Stimulated activated CD8-positive, alpha-beta memory T cell treated with anti-CD3 and anti-CD28 coated beads, Interleukin-15, amount 100 ng/mL, for 48 hours (primary cell): ENCODE data around the gene TESK2.
"Not testable (repeated sequence)": the region's sequence is repeated elsewhere in the genome, so short reads cannot be mapped to it uniquely, and the experiment has no call there.

ENCODE experiments used
- DNase-seq, 2 donors: peaks; one replicate each; pipeline ENCODE4 v3.0.0-alpha.2; 2020; ENCODE audit warnings: low read depth in 2 of 2

TESK2 gene

GRCh38 chr1:45411510-45411899 lies 79.5 kb downstream of the TESK2 start:
- no peak for DNase-seq

- DNase-seq, result no peak
Measured at GRCh38 chr1:45410850-45411509, 80.0 kb downstream of the TESK2 start.

GRCh38 chr1:45409276-45409675 lies 81.7 kb downstream of the TESK2 start:
- no peak for DNase-seq

DNA sequence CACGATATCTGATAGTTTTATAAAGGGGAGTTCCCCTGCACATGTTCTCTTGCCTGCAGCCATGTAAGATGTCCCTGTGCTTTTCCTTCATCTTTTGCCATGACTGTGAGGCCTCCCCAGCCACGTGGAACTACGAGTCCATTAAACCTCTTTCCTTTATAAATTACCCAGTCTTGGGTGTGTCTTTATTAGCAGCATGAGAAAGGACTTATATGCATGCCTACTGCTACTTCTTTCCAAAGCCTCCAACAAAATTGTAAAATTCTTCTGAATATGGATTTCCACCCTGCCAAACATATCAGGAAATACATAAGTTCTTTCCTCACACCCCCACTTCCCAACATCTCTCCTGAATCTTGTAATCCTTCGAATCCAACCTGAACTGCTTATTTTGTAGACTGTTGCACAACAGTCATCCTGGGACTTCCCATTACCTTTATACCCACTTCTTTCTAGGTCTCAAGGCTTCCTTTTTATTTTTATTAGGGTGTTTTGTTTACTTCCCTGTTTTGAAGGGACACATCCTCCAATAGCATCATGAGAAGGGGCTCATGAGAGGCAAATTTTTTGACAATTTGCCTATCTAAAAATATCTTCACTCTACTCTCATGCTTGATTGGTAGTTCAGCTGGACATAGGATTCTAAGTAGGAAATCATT lies 83.2 kb downstream of the TESK2 start:
- DNase-seq, result no peak

- DNase-seq, result no peak
Measured at GRCh38 chr1:45405636-45406035, 85.3 kb downstream of the TESK2 start.

- no peak for DNase-seq
Measured at GRCh38 chr1:45403718-45404117, 87.2 kb downstream of the TESK2 start.

DNA sequence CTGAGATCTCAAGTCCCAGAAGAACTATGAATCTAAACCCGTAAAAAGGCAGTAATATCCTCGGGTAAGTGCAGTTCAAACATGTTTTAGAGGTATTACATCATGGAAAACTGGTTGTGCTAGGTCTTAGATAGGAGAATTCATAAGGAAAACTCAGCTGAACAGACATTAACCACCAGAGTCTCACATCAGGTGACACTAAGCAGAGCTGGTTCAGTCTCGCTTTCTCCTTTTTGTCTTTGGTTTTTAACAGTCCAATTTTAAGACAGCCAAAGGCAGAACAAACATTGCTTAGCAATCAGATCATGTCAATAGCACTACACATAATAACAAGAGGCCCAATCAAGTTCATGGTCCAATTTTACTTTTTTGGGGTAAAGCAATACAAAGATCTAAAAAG lies 87.7 kb downstream of the TESK2 start:
- DNase-seq, result no peak

DNA sequence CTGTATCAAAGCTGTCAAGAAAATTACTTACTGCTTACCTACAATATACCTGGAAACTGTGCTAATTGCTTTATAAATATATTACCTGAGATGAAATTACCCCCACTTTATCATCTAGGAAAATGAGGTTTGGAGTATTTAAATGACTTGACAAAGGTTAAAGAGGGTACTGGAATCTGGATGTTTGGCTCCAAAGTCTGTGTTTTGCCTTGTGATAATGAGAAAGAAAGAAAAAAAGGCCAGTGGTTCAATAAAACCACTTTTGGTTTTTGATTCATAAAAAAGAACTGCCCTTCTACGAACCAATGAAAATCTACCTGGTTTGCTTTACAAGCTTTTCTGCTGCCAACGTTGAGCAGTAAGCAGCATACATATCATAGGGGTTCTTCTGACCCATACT lies 89.4 kb downstream of the TESK2 start:
- no peak for DNase-seq

- no peak for DNase-seq
Measured at GRCh38 chr1:45400049-45400448, 90.9 kb downstream of the TESK2 start.

DNA sequence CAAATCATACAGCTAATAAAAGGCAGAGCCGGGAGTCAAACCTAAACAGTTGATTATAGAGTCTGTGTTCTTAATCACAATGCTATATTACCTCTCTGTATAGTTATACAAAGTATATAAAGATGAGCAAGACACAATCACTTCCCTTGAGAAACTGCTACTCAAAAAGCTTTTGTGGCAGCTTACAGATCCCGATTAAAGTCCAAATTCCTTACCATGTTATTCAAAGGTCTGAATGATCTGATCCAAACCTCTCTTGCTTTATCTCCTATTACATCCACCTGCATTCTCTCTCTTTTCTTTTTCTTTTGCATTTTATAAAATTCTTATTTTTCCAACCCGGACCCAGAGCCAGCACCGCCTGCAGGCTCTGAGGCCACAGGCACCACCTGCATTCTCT lies 93.7 kb downstream of the TESK2 start:
- no peak for DNase-seq

DNA sequence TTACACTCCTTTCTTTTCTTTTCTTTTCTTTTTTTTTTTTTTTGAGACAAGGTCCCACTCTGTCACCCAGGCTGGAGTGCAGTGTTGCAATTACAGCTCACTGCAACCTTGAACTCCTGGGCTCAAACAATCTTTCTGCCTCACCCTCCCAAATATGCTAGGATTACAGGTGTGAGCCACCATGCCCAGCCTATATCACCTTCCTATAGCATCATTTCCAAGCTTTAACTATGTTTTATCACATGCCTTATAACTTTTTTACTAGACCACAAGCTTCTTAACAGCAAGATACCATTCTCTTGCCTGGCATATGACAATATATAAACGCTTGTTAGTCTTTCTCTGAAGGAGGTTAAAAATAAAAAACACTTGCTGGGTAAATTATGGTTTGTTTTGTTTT lies 95.4 kb downstream of the TESK2 start:
- DNase-seq, result no peak

GRCh38 chr1:45395051-45395450 lies 95.9 kb downstream of the TESK2 start:
- no peak for DNase-seq

GRCh38 chr1:45394342-45394741 lies 96.6 kb downstream of the TESK2 start:
- no peak for DNase-seq

- DNase-seq, result no peak
Measured at GRCh38 chr1:45393718-45394302, 97.2 kb downstream of the TESK2 start.

DNA sequence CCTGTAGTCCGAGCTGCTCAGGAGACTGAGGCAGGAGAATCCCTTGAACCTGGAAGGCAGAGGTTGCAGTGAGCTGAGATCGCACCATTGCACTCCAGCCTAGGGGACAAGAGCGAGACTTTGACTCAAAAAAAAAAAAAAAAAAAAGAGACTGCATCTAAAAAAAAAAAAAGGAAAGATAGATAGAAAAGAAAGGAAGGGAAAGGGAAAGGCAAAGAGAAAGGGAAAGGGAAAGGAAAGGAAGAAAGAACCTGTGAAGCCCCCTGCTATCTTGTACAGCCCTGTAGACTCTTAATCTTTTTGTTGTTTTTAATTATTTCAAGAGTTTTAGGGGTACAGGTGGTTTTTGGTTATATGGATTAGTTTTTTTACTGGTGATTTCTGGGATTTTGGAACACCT lies 104.7 kb downstream of the TESK2 start:
- DNase-seq, result no peak

DNA sequence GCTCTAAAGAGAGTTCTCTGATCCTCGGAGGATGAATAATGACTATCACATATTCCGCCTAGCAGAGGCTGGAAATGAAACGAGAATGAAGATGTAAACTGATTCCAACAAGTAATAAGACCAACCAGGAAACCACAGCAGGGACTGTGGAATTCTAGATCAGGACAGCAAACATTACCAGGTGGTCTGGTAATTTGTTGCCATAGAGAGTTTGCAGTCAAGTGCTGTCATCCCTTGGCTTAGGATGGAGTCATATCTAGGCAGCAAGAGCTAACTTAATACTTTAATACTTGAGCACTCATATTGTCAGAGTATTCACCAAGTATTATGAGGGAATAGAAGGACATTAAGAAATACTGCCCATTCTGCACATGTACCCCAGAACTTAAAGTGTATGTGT lies 105.7 kb downstream of the TESK2 start:
- no peak for DNase-seq

- not testable (repeated sequence) for DNase-seq
Measured at GRCh38 chr1:45384213-45384612, 106.8 kb downstream of the TESK2 start.

DNA sequence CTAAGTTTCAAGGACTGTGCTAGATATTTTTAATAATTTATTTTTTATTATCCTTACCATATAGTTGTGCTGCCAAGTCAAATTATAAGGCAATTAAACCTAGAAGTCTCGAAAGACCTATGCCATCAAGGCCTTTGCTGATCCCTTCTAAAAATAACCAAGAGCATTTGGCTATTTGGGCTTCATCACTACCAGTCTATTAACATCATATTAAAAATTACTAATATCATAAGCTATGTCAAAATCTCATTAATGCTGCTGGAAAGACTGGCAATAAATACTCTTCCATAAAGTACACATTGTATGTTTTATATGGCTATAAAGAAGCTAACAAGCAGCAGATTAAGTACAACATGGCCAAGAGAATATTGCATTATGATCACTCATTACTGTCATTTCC lies 107.8 kb downstream of the TESK2 start:
- no peak for DNase-seq

DNA sequence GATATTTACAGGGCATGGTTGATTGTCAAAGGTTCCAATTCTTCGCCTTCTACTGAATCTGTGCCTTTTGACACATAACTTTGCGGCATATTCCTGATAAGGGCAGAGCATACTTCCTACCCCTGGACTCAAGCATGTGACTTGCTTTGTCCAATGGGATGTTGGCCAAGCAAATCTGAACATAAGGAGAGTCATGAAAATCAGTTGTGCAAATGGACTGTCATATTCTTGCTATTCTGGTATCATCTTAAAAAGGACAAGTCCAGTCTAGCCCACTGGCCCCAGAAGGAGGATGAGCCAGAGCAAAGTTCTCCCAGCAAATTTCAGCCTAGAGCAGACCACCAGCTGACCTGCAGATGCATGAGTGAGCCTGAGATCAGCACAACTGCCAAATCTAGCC lies 109.7 kb downstream of the TESK2 start:
- no peak for DNase-seq

- no peak for DNase-seq
Measured at GRCh38 chr1:45380730-45381129, 110.2 kb downstream of the TESK2 start.

DNA sequence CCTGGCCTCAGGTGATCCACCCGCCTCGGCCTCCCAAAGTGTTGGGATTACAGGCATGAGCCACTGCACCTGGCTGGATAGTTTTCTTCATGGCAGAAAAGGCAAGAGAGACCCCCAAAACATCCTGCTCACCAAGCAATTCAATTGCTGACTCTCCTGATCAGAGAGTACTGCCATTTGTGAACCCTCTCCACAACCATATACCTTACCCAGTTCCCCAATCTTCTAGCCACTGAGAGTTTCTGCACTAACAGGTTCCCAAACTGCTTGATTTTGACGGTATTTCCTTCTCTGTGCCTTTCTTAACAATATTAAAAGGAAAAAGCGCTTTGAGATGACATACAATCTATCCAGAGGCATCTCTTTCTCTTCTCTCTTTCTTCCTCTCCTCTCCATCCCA lies 110.8 kb downstream of the TESK2 start:
- DNase-seq, result no peak

DNA sequence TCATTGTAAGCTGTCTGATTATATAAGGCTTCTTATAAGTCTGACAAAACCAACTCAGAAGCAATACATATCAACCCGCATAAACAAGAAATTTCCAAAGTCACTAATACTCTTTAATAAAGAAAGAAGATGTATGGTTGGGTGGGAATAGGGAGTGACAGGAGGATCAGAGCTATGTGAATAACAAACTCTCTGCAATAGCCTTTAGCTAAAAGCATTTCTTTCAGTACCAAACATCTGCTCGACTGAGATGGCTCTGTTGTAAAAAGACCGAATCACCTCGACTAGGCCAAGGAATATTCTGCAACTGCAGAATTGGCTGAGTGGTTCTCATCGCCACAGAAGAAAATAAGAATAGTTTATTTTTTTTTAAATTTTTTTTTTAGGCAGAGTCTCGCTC lies 111.4 kb downstream of the TESK2 start:
- DNase-seq, result no peak

GRCh38 chr1:45378184-45378583 lies 112.8 kb downstream of the TESK2 start:
- DNase-seq, result no peak
